ENCODE measurements around the gene PPARA.
"Not testable (repeated sequence)": the region's sequence is repeated elsewhere in the genome, so short reads cannot be mapped to it uniquely, and the experiment has no call there.

Gene PPARA

DNA sequence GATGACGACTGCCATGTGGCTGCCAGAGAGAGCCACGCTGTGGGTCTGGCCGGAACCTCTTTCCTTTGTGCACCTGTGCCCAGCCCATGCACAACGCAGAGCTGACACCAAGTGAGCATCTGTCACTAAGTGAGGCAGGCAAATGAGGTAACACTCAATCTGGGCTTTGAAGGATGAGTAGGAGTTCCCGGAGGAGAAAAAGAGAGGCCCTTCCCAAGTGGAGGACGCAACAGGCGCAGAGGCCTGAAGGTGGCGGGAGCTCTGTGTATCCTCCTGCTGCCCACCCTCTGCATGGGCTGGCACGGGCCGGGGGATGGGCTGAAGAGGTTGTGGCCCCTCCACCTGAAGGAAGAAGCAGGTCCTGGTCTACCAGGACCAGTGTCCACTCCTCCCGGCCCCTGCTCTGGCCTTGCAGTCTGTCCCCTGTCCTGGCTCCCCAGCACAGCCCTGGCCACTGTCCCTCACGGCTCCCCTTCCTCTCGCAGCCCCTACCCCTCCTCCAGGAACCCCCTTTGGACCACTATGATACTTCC, 23.4 kb upstream of the PPARA start:
- no peak for DNase-seq (ENCODE audit: low read depth)

DNA sequence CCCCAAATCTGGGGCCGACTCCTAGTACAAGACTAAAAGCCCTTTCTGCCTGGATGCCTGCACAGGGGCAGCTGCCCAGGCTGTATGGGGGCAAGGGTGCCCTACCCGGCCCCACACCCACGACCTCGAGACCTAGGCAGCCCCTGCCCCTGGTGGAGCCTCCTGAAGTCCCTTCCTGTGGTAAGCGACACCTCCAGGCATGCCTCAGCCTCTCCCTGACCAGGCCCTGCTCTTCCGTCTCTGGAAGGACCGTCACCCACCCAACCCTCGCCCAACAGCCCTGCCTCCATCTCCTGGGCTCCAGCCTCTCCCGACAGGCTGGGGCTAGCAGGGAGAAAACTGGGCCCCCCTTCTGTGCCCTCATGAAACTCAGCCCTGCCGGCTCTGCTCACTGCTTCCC, 22.8 kb upstream of the PPARA start:
- no peak for DNase-seq (ENCODE audit: low read depth)

DNA sequence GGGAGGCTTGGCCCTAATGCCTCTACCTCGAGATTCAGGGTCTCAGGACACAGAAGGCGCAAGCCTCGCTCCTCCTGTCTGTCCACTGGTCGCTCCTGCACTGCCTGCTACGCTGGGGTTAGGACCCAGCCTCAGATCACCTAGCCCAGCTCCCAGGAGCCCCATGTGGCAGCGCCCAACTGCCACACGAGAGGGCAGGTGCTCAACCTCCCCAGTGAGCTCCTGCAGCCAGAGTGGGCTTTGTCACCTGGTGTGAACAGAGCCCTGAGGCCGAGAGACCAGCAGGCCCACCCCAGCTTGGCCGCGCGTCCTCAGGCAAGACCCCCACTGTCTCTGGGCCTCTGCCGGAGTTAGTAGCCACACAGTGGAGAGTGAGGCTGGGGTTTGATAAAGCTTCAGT, 21.7 kb upstream of the PPARA start:
- DNase-seq (ENCODE audit: low read depth): no peak

DNA sequence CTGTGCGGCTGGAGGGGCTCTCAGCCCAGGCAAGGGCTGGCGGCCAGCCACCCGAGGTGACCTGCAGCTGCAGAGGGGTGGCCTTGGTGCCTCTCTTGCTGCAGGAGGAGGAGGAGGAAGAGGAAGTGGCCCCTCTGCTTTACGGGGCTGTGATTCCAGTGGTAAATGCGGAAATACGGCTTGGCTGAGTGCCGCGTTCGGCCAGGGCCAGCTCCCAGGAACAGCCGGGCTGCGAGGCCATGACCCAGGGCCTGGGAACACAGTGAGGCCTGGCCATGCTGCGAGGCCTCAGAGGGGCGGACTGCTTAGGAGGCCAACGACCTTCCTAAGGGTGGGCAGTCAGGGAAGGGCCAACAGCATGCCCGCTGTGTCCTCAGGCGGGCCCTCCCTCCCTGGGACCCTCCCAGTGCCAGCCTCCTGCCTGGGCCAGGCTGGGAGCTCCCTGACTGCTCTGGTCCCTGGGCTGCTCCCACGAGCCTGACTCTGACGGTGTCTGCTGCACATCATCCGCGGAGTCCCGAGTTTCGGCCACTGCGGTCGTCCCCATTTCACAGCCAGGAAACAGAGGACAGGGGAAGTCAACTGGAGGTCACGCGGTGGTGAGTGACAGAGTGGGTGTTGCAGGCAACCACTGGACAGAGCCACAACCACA, 20.8 kb upstream of the PPARA start:
- no peak for DNase-seq (ENCODE audit: low read depth)

DNA sequence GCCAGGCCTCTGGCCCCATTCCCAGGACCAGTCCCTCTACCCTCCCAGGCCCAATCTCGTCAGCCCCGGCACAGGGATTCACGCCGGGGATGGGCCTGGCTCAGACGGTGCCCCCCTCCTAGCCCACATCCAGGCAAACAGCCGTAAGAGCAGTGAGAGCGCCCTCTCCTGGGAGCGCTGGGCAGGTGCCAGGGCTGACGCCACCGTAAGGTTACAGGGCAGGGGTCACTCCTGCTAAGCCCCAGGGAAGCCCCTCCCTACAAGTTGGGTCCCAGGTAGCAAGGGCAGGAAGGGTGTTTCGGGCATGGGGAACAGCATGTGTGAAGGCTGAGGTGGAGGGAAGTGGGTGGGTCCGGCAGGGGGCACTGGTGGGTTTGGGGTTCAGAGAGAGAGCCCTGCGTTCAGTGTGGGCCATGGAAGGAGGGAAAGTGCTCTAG, 19.2 kb upstream of the PPARA start:
- no peak for DNase-seq (ENCODE audit: low read depth)

DNA sequence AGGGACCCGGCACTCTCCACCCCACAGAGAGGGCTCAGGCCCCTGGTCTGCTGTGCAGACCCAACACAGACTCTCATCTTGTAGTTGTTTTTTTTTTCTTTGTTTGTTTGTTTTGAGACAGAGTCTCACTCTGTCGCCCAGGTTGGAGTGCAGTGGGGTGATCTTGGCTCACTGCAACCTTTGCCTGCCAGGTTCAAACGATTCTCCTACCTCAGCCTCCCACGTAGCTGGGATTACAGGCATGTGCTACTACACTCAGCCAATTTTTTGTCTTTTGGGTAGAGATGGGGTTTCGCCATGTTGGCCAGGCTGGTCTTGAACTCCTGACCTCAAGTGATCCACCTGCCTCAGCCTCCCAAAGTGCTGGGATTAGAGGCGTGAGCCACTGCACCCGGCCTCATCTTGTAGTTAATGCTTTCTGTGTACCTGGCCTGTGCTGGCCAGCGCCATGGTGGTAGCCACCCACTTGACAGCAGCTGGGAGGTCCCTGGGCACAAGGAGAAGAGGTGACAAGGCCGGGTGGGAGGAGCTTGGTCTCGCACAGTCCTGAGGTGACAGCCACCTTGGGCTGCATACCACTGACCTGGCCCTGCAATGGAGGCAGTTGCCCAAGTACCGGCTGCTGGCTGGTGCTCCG, 18.0 kb upstream of the PPARA start:
- DNase-seq (ENCODE audit: low read depth): not testable (repeated sequence)

DNA sequence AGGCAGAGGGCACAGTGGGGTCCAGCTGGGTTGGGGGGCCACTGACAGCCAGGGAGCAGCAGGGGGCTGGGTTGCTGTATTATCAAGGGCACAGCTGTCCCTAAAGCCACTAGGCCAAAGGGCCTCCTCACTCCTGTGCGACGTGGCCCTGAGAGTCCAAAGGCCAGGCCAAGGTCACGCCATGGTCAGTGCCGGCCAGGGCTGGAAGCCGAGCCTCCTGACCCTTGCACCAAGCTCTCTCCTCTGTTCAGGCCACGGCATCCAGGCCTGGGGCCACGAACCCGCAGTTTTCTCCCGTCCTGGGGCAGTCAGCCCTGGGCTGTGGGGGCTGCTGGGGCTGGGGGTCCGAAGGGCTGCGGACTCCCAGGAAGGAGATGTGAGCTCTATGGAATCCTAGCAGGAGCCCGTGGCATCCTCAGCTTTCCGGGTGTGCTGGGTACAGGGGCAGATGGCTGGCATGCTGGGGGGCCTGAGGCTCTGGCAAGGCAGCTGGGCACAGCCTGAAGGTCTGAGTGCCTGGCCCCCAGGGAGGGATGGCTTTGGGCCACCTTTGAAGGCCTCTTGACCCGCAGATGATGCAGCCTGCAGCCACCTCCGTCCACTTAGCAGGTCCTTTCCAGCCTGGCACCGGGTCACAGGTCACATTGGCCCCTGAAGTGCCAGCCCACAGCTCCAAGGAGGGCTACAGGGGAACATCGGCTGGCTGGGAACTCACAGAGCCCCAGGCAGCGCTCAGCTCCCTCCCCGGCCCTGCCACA, 17.3 kb upstream of the PPARA start:
- DNase-seq (ENCODE audit: low read depth): no peak

DNA sequence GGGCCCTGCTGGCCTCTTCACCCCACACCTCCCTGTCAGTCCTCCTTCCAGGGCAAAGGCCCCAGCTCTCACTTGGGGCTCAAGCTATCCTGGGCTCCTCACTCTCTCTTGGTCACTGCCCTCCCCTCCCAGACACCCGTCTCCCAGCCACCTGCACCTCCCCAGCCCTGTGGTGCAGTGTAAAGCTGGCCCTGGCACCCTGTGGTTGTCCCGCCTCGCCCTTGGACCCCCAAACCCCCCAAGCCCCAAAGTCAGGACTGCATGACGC, 16.8 kb upstream of the PPARA start:
- no peak for DNase-seq (ENCODE audit: low read depth)

DNA sequence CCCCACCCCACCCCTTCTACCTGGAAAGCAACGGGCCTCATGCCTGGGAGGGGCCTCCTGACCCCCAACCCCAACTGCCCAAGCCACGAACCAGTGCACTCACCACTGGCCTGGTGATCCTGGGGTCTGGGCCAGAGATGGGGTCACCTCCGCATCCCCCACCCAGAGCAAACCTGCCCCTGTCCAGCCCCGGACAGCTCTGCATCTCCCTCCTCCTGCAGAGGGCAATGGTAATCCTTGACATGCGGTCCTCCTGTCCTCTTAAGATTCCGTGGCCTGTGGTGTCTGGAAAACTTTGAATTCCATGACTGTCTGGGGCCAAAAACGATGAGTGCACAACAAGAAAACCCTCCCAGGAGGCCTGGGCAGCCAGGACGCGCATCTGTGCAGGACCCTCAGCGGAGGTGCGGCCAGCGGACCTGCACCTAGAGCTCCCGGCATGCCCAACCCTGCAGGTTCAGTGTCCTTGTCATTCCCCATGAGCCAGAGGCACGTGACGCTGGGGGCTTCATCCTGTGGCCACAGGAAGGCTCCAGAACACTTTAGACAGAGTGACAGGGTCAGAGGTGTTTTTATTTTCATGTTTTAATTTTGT, 16.1 kb upstream of the PPARA start:
- DNase-seq (ENCODE audit: low read depth): no peak

DNA sequence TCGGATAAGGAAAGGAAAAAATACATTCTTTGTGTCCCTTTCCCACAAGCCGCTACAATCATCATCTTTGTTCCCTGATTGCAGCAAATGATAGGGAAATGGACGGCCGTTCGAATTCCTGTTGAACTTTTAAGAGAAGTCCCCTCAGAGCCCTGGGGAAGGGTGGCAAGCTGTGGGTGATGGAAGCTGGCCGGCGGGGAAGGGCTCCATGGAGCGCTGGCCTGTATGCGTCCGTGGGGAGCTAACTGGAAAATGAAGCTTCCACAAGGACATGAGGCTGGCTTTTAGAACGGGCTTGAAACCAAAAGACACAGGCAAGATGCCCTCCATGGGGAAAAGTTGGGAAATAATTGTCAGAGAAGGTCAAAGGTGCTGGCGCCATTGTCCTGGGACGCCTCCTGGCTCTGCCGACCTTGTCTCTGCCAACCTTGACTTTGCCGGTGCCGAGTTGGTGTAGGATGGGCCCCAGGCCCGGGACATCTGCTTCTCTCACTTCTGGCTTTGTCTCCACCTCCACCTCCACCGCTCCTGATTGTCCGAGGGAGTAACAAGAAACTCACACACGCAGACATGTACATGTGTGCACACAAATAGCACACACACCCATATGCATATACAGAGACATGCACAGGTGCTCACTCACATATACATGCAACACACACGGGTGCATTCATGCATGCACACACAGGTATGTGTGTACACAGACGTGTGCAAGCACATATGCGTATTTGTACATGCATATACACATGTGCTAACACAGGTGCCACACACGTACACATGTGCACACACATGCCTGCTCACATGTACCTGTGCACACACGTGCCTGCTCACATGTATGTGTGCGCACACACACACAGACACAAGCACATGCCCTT, 14.5 kb upstream of the PPARA start:
- DNase-seq (ENCODE audit: low read depth): no peak

DNA sequence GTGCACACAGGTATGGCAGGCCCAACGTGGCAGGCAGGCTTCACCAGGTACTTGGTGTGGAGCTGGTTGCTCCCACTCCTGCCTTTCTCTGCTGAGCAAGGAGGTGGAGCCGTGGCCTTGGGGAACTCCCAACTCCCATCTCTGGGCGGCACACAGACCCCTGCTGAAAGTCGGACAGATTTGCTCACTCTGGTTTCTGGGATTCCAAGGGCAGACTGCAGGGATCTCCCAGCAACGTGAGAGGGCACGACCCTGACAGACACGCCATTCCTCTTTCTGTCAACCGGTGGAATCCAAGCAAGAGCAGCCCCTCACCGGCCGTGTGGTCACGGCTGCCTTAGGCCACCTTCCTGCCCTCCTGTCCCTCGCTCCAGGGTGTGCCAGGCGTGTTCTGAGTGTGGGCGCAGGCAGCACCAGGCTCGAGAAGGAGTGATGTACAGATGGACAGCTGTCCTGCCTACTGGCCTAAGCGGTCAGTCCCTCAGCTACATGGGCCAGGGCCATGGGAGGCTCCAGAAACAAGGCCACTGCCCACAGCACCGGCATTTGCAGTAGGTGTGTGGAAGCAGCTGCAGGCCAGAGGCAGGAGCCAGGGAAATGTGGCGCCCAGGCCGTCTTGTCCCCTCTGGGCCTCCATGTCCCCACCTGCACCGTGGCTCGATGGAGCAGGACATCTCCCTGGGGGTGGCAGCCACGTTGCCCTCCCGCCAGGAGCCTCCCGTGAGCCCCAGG, 13.7 kb upstream of the PPARA start:
- no peak for DNase-seq (ENCODE audit: low read depth)

DNA sequence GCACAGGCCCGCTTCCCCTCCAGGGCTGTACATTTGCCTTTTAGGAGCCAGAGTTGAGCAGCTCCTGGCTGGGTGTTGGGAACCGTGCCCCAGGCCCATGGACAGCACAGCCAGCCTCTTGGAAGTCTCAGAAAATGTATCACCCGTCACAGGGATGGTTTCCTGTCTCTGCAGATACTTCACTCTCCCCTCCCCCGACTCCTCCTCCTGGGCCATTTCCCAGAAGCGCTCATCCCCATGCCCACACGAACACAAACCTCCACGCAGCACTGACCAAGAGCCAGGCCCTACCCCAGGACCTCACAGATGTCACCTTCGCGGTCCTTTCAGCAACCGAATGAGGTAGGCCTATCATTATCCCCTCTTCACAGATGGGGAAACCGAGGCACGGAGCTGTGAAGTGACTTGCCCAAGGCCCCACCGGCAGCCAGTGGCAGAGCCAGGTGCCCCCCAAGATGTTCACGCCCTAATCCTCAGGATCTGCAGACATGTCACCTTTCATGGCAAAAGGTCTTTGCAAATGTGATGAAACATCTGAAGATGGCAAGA, 13.0 kb upstream of the PPARA start:
- DNase-seq (ENCODE audit: low read depth): no peak

DNA sequence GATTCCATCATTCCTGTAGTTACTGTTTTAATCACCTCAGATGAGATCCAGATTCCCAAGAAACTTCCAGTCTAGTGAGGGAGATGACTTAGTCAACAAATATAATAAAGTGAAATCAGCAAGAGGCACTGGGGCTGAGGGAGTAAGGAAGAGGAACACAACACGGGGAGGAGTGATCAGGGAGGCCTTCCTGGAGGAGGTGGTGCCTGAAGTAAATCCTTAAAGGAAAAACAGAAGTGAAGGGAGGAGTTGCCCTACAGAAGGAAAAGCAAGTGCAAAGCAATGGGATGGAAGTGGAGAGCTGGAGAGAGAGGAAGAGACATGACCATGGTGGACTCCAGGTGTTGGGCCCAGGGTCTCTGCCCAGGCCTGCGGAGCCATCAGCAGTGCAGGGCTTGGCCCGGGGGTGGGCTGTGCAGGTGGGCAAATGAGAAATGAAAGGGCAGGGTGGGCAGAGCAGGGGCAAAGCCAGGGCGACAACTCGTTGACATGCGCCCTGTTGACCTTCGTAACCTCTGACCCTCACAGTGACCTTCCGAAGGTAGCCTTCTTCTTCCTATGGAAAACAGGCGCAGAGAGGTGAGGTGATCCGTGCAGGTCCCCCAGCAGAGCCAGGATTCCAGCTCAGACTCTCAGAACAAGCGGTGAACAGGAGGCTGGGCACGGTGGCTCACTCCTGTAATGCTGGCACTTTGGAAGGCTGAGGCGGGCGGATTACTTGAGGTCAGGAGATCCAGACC, 12.1 kb upstream of the PPARA start:
- no peak for DNase-seq (ENCODE audit: low read depth)

DNA sequence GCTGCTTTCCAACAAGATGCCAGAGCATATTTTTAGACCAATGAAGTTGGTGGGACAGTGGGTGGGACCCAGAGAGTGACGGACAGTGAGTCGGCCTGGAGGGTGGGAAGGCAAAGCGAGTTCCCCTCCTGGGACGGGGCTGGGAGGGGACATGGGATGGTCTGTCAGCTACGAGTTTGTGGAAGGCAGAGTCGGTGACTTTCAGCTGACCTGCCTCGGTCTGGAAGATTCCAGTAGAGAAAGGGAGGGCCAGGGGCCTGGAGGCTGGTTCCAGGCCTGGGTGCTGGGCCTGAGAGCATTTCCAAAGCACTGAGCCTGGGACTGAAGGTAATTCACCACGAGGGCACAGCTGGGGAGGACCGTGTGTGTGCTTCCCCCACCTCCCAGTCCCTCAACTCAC, 10.9 kb upstream of the PPARA start:
- not testable (repeated sequence) for DNase-seq (ENCODE audit: low read depth)

DNA sequence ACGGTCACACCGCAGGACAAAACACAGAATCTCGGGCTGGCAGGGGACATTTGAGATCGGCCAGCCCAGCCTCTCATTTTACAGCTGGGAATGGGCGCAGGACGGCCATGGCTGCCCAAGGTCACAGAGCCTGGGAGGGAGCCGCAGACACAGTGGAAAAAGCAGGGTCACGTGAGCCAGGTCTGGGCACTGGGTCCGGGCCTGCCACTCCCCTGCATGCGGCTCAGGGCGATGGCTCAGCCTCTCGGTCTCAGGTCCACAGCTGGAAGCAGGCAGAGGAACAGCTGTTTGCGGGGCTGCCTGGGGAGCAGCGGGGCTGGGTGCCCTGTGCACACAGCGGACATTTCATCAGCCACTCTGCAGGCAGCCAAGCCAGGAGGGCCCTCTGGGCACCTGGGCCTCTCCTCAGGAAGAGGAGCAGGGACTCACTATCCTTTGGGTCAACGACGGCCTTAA, 10.4 kb upstream of the PPARA start:
- no peak for DNase-seq (ENCODE audit: low read depth)

DNA sequence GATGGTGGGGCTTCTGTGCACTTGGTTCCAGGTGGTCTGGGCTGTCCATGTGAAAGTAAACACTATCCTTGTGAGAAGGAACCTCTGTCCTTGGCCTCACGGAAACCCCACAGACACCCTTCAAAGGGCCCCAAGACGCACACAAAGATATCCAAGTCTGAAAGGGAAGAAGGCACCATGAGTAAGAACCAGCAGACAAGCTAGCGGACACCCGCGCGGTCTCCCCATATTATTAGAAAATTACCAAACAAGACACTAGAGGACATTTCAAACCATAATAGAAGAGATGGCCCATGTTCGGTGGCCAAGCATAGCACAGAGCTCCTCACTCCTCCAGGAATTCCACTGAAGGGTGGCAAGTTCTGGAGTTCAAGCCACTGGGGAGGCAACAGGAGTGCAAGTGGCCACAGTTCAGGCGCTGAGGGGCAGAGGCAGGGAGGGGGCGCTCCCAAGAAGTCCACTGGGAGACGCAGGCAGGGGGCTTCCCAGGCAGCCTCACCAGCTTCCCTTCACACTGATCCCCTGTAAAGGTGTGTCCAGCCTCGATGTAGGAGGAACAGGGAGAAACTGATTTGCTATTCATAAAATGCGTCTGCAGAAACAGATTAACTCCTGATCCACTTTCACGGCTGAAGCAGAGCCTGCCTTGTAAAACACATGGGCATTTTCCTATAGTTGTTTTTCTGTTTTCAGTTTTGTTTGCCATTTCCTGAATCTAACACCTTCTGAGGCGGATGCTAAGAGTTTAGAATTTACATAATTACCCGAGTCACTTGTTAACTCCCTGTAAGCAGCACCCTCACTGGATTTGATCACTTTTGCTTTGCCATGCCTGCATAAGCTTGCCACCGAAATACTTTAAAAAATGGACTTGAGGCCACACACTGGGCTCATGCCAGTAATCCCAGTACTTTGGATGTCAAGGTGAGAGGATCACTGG, 9.1 kb upstream of the PPARA start:
- no peak for DNase-seq (ENCODE audit: low read depth)

DNA sequence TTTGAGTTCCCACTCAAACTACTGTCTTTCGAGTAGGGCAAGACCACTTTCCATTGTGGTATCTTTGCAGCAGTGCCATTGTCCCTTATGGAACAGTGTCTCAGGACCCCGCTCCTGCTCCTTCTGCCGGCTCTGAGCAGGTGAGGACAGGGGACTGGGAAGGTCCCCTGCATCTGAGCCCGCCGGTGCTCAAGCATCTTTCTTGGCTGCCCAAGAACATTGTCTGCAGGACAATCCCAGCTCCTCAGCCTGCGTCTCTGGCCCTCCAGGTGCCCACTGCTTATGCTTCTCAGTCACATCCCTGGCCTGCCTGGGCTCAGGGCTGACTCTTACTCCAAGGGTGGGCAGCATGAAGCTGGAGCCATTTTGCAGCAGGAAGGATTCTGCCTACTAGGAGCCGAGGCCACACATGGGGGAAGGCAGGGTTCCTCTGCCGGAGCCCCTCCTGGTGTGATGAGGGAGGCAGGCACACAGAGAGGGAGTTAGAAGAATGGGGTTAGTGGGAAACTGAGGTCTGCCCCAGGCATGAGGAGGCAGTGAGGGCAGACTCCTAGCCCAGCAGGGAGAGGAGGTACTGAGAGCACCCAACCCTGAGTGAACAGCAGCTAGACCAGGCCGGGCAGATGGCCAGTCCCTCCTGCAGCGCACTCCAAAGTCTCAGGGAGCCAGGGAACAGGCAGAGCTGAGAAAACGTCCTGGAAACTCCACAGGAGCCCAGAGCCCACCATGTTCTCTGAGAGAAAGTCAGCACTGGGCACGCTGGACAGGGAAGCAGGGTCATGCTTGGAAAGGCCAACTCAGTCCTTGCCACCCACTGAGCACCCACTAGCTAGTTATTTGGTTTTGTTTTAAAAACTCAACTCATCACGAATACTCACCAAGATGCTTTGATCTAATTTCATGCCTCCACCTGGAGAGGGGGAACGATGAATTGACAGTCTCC, 7.5 kb upstream of the PPARA start:
- DNase-seq (ENCODE audit: low read depth): no peak

All from CMK (cell line).